ENCODE data around the gene TRIM37.
A peak's percentile ranks its signal among the peaks of the same experiment; 100 is the strongest.

The TRIM37 gene

DNA sequence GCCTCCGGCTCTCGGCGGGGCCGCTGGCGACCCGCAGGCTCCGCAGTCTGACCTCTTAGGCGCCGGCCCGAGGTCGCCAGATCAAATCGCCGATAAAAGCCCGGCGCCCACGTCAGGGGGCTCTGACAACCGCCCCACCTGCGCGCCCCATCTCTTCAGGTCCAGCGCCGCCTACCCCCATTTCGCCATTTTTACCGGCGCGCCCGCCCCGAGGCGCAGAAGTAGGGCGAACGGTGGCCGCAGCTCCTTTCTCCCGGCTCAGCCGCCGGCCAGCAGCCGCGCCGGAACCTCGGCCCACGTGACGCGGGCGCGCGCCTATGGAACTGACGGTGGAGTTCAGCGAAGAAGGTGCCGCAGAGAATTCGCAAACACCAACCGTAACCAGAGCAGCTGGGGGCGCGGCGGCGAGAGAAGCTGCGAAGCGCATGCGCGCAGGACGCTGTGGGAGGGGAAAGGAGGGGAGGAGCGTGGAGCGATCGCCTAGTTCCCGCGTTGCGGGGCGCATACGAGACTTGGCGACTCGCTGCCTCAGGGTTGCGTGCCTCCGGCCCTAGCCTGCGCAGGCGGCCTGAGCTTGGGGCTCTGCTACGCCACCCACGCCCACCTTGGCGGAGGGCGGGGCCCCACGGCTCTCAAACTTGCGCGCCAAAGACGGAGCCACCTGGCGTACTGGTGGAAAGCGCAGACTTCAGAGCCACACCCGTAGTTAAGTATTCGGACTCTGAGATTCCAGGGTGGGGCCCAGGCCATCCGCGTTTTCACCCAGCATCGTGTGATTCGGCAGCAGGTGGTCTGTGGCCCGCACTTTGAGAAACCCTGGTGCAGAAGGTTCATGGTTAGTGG is at the start of gene TRIM37 (continued):
- TF ChIP-seq, protein P1, sequence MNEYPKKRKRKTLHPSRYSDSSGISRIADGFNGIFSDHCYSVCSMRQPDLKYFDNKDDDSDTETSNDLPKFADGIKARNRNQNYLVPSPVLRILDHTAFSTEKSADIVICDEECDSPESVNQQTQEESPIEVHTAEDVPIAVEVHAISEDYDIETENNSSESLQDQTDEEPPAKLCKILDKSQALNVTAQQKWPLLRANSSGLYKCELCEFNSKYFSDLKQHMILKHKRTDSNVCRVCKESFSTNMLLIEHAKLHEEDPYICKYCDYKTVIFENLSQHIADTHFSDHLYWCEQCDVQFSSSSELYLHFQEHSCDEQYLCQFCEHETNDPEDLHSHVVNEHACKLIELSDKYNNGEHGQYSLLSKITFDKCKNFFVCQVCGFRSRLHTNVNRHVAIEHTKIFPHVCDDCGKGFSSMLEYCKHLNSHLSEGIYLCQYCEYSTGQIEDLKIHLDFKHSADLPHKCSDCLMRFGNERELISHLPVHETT (tag by site-specific recombination; IDR thresholded peaks at IDR 0.05), result no peak
- TF ChIP-seq ZNF23 (tag by site-specific recombination; IDR thresholded peaks at IDR 0.05; ENCODE audit: borderline replicate concordance) (no peak), CTCF (tag by site-specific recombination; IDR thresholded peaks at IDR 0.05) (peak; percentile 60), ZNF548 (tag by site-specific recombination; IDR thresholded peaks at IDR 0.05) (no peak), ZNF239 (tag by site-specific recombination; IDR thresholded peaks at IDR 0.05) (no peak)

- peaks cover 0 to 3% of the 10 kb centered on the region in 2 experiments; a peak in 1 of 3 replicates for H3K36me3 ChIP-seq (ENCODE audit: control insufficient read depth in 2 of 2, insufficient read depth in 1 of 2, low read length in 2 of 2)
- H3K9me3 ChIP-seq (ENCODE audit: control insufficient read depth, insufficient read depth, low read depth, low read length), result no peaks in the 10 kb centered on the region
- H3K4me1 ChIP-seq (ENCODE audit: control insufficient read depth, insufficient read depth, low read length), result peaks cover 23% of the 10 kb centered on the region
- peak within 1 kb of the TSS; percentile 98 for H3K27ac ChIP-seq (ENCODE audit: extremely low read depth, low read depth, low read length)
- ChIA-PET POLR2A (interaction anchor here (0.5 to 4.2 kb wide), 23 partner anchors 8 to 738 kb away, joined by 3 to 56 read pairs (median 6); partner anchors contain the start of genes CLTC, GDPD1, MTMR4 and PPM1E), CTCF (interaction anchor here (0.6 to 2.5 kb wide), 4 partner anchors 11 to 1241 kb away, joined by 3 to 10 read pairs (median 5); no protein-coding TSS in a partner anchor)
- peak within 1 kb of the TSS; percentile 80 for H3K4me3 ChIP-seq (ENCODE audit: low read depth, low read length)
- TF ChIP-seq ZNF560 (tag by site-specific recombination; IDR thresholded peaks at IDR 0.05; ENCODE audit: borderline replicate concordance) (no peak), PATZ1 (tag by site-specific recombination; IDR thresholded peaks at IDR 0.05) (0 out of 2 replicates have a peak, but pooled peaks have one; percentile 2), ZNF341 (tag by site-specific recombination; IDR thresholded peaks at IDR 0.05; ENCODE audit: low read depth) (peak; percentile 67), ZBTB17 (tag by site-specific recombination; IDR thresholded peaks at IDR 0.05) (peak; percentile 98), ZBTB6 (tag by site-specific recombination; IDR thresholded peaks at IDR 0.05) (0 out of 2 replicates have a peak, but pooled peaks have one; percentile 12), ZNF623 (tag by site-specific recombination; IDR thresholded peaks at IDR 0.05) (no peak), CTCF (tag by site-specific recombination; IDR thresholded peaks at IDR 0.05) (no peak), ATF2 (tag by site-specific recombination; IDR thresholded peaks at IDR 0.05; ENCODE audit: low read depth) (no peak), ZNF629 (tag by site-specific recombination; IDR thresholded peaks at IDR 0.05) (peak; percentile 47; the same call in 1 of the 2 replicates)
- TF ChIP-seq, protein P2, sequence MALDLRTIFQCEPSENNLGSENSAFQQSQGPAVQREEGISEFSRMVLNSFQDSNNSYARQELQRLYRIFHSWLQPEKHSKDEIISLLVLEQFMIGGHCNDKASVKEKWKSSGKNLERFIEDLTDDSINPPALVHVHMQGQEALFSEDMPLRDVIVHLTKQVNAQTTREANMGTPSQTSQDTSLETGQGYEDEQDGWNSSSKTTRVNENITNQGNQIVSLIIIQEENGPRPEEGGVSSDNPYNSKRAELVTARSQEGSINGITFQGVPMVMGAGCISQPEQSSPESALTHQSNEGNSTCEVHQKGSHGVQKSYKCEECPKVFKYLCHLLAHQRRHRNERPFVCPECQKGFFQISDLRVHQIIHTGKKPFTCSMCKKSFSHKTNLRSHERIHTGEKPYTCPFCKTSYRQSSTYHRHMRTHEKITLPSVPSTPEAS (tag by site-specific recombination; IDR thresholded peaks at IDR 0.05), result no peak
- TF ChIP-seq, protein P3, sequence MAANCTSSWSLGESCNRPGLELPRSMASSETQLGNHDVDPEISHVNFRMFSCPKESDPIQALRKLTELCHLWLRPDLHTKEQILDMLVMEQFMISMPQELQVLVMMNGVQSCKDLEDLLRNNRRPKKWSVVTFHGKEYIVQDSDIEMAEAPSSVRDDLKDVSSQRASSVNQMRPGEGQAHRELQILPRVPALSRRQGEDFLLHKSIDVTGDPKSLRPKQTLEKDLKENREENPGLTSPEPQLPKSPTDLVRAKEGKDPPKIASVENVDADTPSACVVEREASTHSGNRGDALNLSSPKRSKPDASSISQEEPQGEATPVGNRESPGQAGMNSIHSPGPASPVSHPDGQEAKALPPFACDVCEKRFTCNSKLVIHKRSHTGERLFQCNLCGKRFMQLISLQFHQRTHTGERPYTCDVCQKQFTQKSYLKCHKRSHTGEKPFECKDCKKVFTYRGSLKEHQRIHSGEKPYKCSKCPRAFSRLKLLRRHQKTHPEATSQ (tag by site-specific recombination; IDR thresholded peaks at IDR 0.05), result no peak
- TF ChIP-seq, protein P4, sequence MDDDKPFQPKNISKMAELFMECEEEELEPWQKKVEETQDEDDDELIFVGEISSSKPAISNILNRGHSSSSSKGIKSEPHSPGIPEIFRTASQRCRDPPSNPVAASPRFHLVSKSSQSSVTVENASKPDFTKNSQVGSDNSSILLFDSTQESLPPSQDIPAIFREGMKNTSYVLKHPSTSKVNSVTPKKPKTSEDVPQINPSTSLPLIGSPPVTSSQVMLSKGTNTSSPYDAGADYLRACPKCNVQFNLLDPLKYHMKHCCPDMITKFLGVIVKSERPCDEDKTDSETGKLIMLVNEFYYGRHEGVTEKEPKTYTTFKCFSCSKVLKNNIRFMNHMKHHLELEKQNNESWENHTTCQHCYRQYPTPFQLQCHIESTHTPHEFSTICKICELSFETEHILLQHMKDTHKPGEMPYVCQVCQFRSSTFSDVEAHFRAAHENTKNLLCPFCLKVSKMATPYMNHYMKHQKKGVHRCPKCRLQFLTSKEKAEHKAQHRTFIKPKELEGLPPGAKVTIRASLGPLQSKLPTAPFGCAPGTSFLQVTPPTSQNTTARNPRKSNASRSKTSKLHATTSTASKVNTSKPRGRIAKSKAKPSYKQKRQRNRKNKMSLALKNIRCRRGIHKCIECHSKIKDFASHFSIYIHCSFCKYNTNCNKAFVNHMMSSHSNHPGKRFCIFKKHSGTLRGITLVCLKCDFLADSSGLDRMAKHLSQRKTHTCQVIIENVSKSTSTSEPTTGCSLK (tag by site-specific recombination; IDR thresholded peaks at IDR 0.05), result no peak
These were observed 48.9 kb upstream of the TRIM37 start, which contains the start of gene PRR11 for GRCh38 chr17:59155439-59156177. TSS of gene PRR11 (plus strand) at chr17:59155746. CDS start at chr17:59169753, 14,007 bp downstream.
